Measurements from ENCODE around the gene NYNRIN.

DNA sequence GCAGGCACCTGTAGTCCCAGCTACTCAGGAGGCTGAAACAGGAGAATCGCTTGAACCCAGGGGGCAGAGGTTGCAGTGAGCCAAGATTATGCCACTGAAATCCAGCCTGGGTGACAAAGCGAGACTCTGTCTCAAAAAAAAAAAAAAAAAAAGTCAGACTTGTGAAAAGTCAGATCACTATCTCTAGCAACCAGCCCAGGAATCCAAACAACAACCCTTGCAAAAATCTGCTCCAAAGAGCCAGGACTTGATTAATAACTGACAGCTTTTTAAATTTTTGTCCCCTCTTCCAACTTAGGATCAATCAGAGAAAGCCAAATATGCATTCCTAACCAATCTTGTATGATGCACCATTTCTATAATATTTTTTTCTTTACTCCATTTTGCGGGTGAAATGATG is 38.5 kb upstream of the NYNRIN start:
- TF ChIP-seq, protein P1, sequence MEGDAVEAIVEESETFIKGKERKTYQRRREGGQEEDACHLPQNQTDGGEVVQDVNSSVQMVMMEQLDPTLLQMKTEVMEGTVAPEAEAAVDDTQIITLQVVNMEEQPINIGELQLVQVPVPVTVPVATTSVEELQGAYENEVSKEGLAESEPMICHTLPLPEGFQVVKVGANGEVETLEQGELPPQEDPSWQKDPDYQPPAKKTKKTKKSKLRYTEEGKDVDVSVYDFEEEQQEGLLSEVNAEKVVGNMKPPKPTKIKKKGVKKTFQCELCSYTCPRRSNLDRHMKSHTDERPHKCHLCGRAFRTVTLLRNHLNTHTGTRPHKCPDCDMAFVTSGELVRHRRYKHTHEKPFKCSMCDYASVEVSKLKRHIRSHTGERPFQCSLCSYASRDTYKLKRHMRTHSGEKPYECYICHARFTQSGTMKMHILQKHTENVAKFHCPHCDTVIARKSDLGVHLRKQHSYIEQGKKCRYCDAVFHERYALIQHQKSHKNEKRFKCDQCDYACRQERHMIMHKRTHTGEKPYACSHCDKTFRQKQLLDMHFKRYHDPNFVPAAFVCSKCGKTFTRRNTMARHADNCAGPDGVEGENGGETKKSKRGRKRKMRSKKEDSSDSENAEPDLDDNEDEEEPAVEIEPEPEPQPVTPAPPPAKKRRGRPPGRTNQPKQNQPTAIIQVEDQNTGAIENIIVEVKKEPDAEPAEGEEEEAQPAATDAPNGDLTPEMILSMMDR (IDR thresholded peaks at IDR 0.05): no peak
- TF ChIP-seq EZH2 (IDR thresholded peaks at IDR 0.05): no peak
